NCI-H146 treated with DMSO at 0.1 percent for 48 hours (cell line): ENCODE measurements around the gene FKBP1B.
"Not testable (repeated sequence)": the region's sequence is repeated elsewhere in the genome, so short reads cannot be mapped to it uniquely, and the experiment has no call there.

Experiments
- DNase-seq: peaks from one replicate; lab custom pipeline; 2025; ENCODE audit not compliant: unreplicated experiment; lab: John Stamatoyannopoulos, UW

The FKBP1B gene

DNA sequence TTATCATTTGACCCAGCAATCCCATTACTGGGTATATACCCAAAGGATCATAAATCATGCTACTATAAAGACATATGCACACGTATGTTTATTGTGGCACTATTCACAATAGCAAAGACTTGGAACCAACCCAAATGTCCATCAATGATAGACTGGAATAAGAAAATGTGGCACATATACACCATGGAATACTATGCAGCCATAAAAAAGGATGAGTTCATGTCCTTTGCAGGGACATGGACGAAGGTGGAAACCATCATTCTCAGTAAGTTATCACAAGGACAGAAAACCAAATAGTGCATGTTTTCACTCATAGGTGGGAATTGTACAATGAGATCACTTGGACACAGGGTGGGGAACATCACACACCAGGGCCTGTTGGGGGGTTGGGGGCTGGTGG, 51.2 kb downstream of the FKBP1B start:
- not testable (repeated sequence) for DNase-seq

DNA sequence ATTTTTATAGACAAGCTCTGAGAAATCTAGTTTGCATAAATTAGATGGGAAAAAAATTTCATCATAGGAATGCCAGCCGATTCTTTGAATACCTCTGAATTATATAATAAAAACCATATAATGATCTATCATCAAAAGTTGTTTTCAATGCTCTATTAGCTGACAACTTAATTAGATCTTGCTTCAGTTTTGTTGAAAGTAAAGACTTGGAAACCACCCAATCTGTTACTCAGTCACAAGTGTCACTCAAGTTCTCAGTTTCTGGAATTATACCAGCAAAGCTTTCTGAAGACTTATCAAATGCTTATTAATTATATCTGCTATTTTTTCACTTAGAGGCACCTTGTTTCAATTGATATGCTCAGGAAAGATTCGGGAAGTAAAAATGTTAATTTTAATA, 52.5 kb downstream of the FKBP1B start:
- DNase-seq, result no peak

DNA sequence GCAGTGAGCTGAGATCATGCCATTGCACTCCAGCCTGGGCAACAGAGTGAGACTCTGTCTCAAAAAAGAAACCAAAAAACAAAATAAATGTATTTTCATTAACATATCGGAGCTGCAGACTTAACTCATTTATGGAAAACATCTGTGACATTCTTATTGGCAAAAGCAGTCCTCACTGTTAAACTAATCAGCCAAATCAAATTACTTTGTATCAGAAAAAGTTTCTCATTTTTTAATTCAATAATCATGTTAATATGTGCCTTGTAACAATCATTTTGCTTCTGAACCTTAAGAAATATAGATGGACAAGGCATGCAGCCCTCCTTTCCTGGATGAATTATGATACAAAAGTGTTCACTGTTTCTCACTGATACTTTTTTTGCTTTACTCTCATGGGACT, 53.1 kb downstream of the FKBP1B start:
- no peak for DNase-seq

DNA sequence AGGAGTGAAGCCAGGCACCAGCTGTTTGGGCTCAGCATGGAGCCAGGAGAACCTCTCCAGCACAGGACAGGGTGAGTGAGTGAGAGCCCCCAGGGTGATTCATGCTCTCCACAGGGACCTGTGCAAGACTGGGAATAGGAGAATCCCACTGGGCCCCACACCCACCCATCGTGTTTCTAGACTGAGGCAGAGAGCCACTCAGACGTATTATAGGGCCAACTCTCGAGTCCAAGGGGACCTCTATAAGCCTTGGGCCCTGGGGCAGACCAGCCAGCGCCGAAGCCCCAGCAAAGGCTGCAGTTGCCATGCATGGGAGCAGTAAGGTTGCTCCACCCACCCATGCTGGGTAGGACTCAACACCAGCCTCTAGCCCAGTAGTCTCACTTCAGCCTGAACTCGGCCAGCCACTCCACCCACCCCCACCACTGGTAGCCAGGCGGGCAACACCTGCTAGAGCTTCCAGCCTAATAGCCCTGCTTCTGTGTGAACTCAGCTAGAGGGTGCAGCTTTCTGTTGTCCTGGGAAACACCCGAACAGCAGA, 54.6 kb downstream of the FKBP1B start:
- no peak for DNase-seq

DNA sequence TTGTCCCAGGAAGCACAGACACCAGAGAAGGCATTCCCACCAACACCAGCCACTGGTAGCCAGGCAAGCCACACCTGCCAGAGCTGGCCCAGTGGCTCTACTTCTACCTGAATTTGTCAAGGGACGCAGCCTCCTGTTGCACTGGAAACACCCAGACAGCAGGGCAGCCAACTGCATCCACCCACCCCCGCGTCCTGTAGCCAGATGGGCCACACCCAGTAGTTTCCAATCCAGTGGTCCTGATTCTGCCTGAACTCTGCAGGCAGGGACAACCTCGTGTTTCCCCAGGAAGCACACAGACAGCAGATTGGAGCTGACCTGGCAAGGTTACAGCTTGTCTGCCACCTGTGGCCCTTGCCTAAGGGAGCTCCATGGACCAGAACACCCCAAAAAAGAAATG, 55.4 kb downstream of the FKBP1B start:
- DNase-seq, result no peak

DNA sequence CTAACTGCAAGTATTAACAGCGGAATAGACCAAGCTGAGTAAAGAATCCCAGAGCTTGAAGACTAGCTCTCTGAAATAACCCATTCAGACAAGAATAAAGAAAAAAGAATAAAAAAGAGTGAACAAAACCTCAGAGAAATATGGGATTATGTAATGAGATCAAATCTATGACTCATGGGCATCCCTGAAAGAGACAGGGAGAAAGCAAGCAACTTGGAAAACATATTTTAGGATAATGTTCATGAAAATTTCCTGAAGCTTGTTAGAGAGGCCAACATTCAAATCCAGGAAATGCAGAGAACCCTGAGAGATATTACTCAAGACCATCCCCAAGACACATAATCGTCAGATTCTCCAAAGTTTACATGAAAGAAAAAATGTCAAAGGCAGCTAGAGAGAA, 56.3 kb downstream of the FKBP1B start:
- no peak for DNase-seq

DNA sequence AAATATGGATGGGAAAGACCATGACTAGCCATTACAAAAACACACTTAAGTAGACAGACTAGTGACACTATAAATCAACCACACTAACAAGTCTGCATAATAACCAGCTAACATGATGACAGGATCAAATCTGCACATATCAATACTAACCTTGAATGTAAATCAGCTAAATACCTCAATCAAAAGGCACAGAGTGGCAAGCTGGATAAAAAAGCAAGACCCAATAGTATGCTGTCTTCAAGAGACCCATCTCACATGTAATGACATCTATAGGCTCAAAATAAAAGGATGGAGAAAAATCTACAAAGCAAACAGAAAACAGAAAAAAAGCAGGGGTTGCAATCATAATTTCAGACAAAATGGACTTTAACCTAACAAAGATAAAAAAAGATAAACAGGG, 57.2 kb downstream of the FKBP1B start:
- no peak for DNase-seq

DNA sequence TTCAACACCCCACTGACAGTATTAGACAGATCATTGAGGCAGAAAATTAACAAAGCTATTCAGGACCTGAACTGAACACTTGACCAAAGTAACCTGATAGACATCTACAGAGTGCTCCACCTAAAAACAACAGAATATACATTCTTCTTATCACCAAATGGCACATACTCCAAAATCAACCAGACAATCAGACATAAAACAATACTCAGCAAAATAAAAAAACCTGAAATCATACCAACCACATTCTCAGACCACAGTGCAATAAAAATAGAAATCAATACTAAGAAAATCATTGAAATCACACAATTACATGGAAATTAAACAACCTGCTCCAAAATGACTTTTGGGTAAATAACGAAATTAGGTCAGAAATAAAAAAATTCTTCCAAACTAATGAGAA, 57.8 kb downstream of the FKBP1B start:
- no peak for DNase-seq

DNA sequence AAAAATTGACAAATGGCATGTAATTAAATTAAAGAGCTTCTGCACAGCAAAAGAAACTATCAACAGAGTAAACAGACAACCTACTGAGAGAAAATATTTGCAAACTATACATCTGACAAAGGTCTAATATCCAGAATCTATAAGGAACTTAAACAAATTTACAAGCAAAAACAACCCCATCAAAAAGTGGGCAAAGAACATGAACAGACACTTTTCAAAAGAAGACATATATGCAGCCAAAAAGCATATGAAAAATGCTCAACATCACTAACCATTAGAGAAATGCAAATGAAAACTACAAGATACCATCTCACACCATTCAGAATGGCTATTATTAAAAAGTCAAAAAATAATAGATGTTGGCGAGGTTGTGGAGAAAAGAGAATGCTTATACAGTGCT, 59.9 kb downstream of the FKBP1B start:
- DNase-seq, result not testable (repeated sequence)

DNA sequence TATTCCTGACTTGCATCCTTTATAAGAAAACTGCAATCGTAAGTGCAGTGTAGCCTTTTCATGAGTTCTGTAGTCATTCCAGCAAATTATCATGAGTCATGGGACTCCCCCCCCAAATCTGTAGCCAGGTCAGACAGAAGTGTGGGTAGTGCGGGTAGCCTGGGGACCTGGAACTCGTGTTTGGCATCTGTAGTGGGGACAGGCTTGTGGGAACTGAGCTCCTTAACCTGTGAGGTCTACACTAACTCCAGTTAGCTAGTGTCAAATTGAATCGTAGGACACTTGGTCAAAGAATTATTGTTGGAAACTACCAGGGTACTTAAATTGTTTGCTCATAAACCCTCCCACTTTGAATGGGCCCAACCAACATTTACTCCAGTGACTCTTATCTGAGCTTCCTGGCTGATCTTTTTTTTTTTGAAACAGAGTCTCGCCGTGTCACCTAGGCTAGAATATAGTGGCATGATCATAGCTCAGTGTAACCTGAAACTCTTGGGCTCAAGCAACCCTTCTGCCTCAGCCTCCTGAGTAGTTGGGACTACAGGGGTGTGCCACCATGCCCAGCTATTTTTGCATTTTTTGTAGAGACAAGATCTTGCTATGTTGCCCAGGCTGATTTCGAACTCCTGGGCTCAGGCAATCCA, 61.2 kb downstream of the FKBP1B start:
- no peak for DNase-seq

DNA sequence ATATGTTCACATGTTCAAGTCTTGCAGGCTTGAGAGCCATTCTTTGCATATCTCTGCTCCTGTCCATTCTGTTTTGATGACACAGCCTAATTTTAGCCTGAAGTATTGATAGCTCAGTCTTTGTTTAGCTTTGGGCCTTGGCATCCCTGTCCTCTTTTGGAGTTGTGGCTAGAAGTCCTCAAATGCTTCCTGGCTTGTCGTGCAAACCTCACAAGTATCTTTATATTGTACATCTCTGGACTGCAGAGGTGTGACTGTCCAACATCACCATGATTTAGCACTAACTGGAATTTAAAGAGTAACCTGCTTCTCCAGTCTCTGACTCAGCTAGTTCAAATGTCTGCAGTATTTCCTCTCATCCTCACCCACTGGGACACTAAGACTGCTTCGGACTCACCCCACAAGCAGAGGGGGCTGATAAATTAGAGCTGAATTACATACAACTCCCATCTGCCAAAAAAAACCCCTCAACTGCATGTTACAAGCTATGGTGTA, 61.9 kb downstream of the FKBP1B start:
- DNase-seq, result no peak
